HG02678 (cell line): Measurements from ENCODE around the gene GGA2.

Source experiments
- ATAC-seq: cut with Tn5 transposase; IDR thresholded peaks from one replicate; pipeline ENCODE4 v1.9.1; 2021; ENCODE audit warnings: mild to moderate bottlenecking, moderate library complexity; ENCODE audit not compliant: unreplicated experiment

The GGA2 gene

GRCh38 chr16:23423496-23424049 is 86.7 kb downstream of the GGA2 start:
- ATAC-seq, result no peak

GRCh38 chr16:23420011-23420410 is 90.3 kb downstream of the GGA2 start:
- no peak for ATAC-seq

- ATAC-seq, result no peak
Observed at GRCh38 chr16:23416816-23417215, 93.5 kb downstream of the GGA2 start.

GRCh38 chr16:23414731-23415130 is 95.6 kb downstream of the GGA2 start:
- ATAC-seq, result no peak
